GM06990 (cell line): Measurements from ENCODE around the gene CDKN2B.

ENCODE experiments used
- DNase-seq: peaks from one replicate; pipeline ENCODE4 v3.0.0-alpha.2; 2011; ENCODE audit not compliant: insufficient read length; ENCODE audit errors: extremely low read depth
- H3K27me3 ChIP-seq: replicated peaks from 2 replicates; pipeline ENCODE4 v1.6.0; 2011; ENCODE audit warnings: low read length; ENCODE audit not compliant: control insufficient read depth, insufficient read depth
- H3K36me3 ChIP-seq: 2 replicates; pipeline ENCODE4 v1.5.1; 2011; ENCODE audit warnings: low read length; ENCODE audit not compliant: control insufficient read depth, insufficient read depth
- H3K4me3 ChIP-seq: replicated peaks from 2 replicates; pipeline ENCODE4 v1.5.1; 2011; ENCODE audit warnings: low read depth, mild to moderate bottlenecking, control low read depth, low read length
- TF ChIP-seq, protein P1 (sequence below): IDR thresholded peaks from 2 replicates; pipeline ENCODE4 v1.5.1; 2011; ENCODE audit warnings: low read length, control low read depth, mild to moderate bottlenecking, inconsistent platforms; ENCODE audit not compliant: insufficient read depth, poor library complexity, severe bottlenecking

CDKN2B gene

DNA sequence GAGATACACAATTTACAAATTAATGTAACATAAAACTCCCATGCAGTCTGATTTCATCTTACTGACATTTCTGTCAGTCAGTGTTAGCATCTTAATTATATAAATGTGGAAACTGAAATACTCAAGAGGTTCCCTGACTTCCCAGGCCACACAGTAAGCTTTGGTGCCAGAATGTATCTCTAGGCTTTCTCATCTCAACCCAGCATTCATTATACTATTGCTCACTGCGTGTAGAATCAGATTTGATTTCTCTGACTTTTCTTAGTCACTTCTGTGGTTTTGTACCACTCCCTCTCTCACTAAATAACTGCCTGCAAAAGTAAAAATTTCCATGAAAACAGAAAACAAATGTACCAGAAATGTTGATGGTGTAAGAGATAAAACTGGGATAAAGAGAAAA is 31.7 kb upstream of the CDKN2B start:
- Histone ChIP-seq H3K4me3 (no peak overlapping the region), H3K27me3 (no peaks in the 10 kb centered on the region), H3K36me3 (no peaks in the 10 kb centered on the region)
- DNase-seq = no peak
- TF ChIP-seq, protein P1, sequence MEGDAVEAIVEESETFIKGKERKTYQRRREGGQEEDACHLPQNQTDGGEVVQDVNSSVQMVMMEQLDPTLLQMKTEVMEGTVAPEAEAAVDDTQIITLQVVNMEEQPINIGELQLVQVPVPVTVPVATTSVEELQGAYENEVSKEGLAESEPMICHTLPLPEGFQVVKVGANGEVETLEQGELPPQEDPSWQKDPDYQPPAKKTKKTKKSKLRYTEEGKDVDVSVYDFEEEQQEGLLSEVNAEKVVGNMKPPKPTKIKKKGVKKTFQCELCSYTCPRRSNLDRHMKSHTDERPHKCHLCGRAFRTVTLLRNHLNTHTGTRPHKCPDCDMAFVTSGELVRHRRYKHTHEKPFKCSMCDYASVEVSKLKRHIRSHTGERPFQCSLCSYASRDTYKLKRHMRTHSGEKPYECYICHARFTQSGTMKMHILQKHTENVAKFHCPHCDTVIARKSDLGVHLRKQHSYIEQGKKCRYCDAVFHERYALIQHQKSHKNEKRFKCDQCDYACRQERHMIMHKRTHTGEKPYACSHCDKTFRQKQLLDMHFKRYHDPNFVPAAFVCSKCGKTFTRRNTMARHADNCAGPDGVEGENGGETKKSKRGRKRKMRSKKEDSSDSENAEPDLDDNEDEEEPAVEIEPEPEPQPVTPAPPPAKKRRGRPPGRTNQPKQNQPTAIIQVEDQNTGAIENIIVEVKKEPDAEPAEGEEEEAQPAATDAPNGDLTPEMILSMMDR = no peak

GRCh38 chr9:22039258-22039657 is 30.2 kb upstream of the CDKN2B start:
- TF ChIP-seq, protein P1 = no peak
- no peak for DNase-seq
- no peaks in the 10 kb centered on the region for H3K27me3 ChIP-seq
- H3K4me3 ChIP-seq = no peak overlapping the region
- no peaks in the 10 kb centered on the region for H3K36me3 ChIP-seq

- TF ChIP-seq, protein P1 = peak; percentile 43
- DNase-seq = no peak
- H3K27me3 ChIP-seq = no peaks in the 10 kb centered on the region
- H3K4me3 ChIP-seq = no peak overlapping the region
- H3K36me3 ChIP-seq = no peaks in the 10 kb centered on the region
Observed at GRCh38 chr9:22037954-22038690, 29.0 kb upstream of the CDKN2B start.

DNA sequence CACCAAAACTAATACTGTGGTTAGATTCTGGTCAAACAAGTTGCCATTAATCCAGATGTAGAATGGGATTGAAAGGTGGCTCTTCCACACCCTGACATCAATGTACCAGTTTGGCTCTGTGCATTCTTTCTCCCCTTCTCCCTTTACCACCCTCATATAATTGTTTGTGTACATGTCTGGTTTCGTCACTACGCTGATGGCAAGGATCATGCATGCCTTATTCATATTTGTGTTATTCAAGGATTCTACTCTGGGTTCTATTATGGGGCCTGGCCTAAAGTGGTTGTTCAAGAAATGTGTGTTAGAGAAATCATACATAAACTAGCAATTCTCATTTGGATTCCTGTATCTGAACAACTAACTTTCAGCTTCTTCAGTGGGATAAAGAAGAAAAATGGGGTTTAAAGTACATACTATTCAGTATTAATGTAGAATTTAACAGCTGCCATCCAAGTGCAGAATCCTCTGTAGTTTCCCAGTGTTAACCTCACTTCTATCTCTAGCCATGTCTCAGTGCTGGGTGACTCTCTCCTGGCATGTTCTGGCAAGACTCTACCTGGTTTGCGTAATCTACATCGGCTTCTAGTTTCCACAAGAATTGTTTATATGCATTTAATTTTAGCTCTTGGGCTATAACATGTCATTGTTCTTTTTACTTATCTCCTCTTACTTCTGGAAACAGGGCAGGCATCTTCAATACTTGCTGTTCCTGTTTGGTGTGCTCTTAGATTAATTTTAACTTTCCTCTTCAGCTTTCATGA is 27.9 kb upstream of the CDKN2B start:
- Histone ChIP-seq H3K27me3 (no peaks in the 10 kb centered on the region), H3K36me3 (no peaks in the 10 kb centered on the region), H3K4me3 (no peak overlapping the region)
- TF ChIP-seq, protein P1 = no peak
- DNase-seq = no peak

DNA sequence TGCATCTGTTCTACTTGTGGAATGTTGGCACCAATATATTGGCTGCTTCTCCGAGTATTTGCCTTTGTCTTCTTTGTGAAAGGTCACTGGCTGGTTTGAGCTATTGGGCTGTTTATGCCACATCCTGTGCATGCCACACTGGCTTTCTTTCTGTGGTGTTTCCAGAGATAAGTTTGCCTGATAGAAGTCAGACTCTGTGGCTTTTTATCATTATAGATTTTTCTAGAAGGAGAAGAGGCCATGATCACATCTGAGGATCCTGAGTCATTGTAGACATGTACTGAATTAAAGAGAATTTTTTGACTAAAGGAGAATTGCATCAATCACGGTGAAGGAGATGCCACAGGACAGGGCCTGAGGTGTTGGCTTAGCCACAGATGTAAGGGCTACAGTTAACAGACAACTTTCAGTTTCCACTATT is 26.5 kb upstream of the CDKN2B start:
- no peaks in the 10 kb centered on the region for H3K27me3 ChIP-seq
- no peaks in the 10 kb centered on the region for H3K36me3 ChIP-seq
- no peak overlapping the region for H3K4me3 ChIP-seq
- no peak for DNase-seq
- TF ChIP-seq, protein P1 = no peak
